Spleen (tissue), 7 donors: ENCODE results near the gene LUC7L3.

Experiments
- POLR2AphosphoS5 ChIP-seq, 3 donors: sonication (generic); formaldehyde crosslinking; IDR thresholded peaks; one replicate each; pipeline ENCODE4 v1.5.1; 2017; ENCODE audit warnings: antibody characterized with exemption in 3 of 3
- TF ChIP-seq, protein P1 (sequence below), 11 experiments: fragments of 200-600 bp in 7 of 11; fragments of 450-650 bp in 4 of 11; sonication (generic) in 4 of 11; IDR thresholded peaks in 8 of 11; conservative IDR thresholded peaks in 3 of 11; 1 replicate in 7 of 11; 2 replicates in 4 of 11; pipeline versions ENCODE4 v1.4.0 to v1.8.0; 2016 to 2021; ENCODE audit warnings: antibody characterized with exemption in 11 of 11, inconsistent platforms in 4 of 11, mild to moderate bottlenecking in 1 of 11
- donor health status: DM: no; HTN: no; CAD: no; lungs with moderate emphysema.
- donor health status: DM: no; HTN: no; CAD: no.
- donor health status: DM: no; HTN: no; CAD: no.

DNA sequence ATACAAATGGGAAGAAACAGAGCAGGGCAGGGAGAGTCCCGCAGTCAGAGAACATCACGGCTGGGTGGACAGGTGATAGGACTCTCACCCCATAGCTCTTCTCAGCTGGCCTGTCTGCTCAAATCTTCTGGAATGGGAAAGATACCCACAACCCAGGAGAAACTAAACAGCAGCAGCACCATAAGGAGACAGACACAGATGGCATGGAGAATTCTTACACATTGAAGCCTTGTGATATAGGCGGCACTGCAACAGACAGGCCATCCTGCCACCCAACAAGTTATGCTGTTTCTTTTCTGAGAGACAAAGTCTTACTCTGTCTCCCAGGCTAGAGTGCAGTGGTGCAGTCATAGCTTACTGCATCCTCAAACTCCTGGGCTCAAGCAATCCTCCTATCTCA is 56.5 kb downstream of the LUC7L3 start:
- TF ChIP-seq, protein P1, sequence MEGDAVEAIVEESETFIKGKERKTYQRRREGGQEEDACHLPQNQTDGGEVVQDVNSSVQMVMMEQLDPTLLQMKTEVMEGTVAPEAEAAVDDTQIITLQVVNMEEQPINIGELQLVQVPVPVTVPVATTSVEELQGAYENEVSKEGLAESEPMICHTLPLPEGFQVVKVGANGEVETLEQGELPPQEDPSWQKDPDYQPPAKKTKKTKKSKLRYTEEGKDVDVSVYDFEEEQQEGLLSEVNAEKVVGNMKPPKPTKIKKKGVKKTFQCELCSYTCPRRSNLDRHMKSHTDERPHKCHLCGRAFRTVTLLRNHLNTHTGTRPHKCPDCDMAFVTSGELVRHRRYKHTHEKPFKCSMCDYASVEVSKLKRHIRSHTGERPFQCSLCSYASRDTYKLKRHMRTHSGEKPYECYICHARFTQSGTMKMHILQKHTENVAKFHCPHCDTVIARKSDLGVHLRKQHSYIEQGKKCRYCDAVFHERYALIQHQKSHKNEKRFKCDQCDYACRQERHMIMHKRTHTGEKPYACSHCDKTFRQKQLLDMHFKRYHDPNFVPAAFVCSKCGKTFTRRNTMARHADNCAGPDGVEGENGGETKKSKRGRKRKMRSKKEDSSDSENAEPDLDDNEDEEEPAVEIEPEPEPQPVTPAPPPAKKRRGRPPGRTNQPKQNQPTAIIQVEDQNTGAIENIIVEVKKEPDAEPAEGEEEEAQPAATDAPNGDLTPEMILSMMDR (IDR thresholded peaks at IDR 0.05 in 8 of 11, conservative IDR thresholded peaks at IDR 0.05 in 3 of 11): no peak
- TF ChIP-seq POLR2AphosphoS5 (IDR thresholded peaks at IDR 0.05): no peak
